CD14-positive monocyte (primary cell): ENCODE results near the gene ACTA1. TPM values are rescaled to one million over a fixed set of nuclear protein-coding genes. Genes with fewer than 3 reads are reported as not detected.
A peak's percentile ranks its signal among the peaks of the same experiment; 100 is the strongest.

Source experiments
- DNase-seq, 3 donors: peaks; one replicate each; pipeline ENCODE4 v3.0.0-alpha.2; 2011 to 2022
- H2AFZ ChIP-seq: 2 replicates; pipeline ENCODE4 v1.6.0; 2012; ENCODE audit warnings: mild to moderate bottlenecking, low read depth, low read length, inconsistent platforms; ENCODE audit not compliant: insufficient read depth, poor library complexity, severe bottlenecking
- H3K27ac ChIP-seq, 2 donors: 1 replicate in 1 of 2; 2 replicates in 1 of 2; pipeline ENCODE4 v1.5.1; 2012 to 2013; ENCODE audit warnings: low read length in 2 of 2, control low read depth in 1 of 2, inconsistent platforms in 1 of 2, low read depth in 1 of 2, mild to moderate bottlenecking in 1 of 2
- H3K27me3 ChIP-seq, 2 donors: one replicate each; pipeline versions ENCODE4 v1.6.0 to v1.6.1; 2011 to 2013; ENCODE audit warnings: low read length in 2 of 2; ENCODE audit not compliant: control insufficient read depth in 2 of 2, insufficient read depth in 2 of 2
- H3K36me3 ChIP-seq, 2 donors: replicated peaks in 1 of 2; 1 replicate in 1 of 2; 2 replicates in 1 of 2; pipeline versions ENCODE4 v1.5.1 to v1.6.1; 2012 to 2013; ENCODE audit warnings: low read length in 2 of 2, control low read depth in 1 of 2, inconsistent platforms in 1 of 2, mild to moderate bottlenecking in 1 of 2; ENCODE audit not compliant: insufficient read depth in 2 of 2, control insufficient read depth in 1 of 2
- H3K4me1 ChIP-seq, 2 donors: 1 replicate in 1 of 2; 2 replicates in 1 of 2; pipeline versions ENCODE4 v1.5.1 to v1.6.1; 2012 to 2013; ENCODE audit warnings: low read length in 2 of 2, control low read depth in 1 of 2, inconsistent platforms in 1 of 2, mild to moderate bottlenecking in 1 of 2, moderate library complexity in 1 of 2; ENCODE audit not compliant: insufficient read depth in 2 of 2, control insufficient read depth in 1 of 2
- H3K4me2 ChIP-seq: replicated peaks from 2 replicates; pipeline ENCODE3; 2012; ENCODE audit warnings: low read length, moderate library complexity, mild to moderate bottlenecking; ENCODE audit not compliant: poor library complexity, severe bottlenecking; ENCODE audit errors: extremely low read depth
- H3K4me3 ChIP-seq, 3 experiments: fragments of 200-600 bp in 1 of 3; sonication (generic) in 1 of 3; replicated peaks in 1 of 3; 1 replicate in 2 of 3; 2 replicates in 1 of 3; pipeline ENCODE4 v1.5.1; 2011 to 2013; ENCODE audit warnings: low read length in 3 of 3, mild to moderate bottlenecking in 3 of 3, control low read depth in 2 of 3, low read depth in 2 of 3, inconsistent platforms in 1 of 3, moderate library complexity in 1 of 3
- H3K79me2 ChIP-seq: 2 replicates; pipeline ENCODE4 v1.6.0; 2012; ENCODE audit warnings: mild to moderate bottlenecking, control low read depth, inconsistent platforms, low read length, moderate library complexity; ENCODE audit not compliant: insufficient read depth
- H3K9ac ChIP-seq: 2 replicates; pipeline ENCODE4 v1.6.0; 2017; ENCODE audit warnings: low read length, mild to moderate bottlenecking; ENCODE audit not compliant: insufficient read depth, poor library complexity, severe bottlenecking
- H3K9me3 ChIP-seq, 2 donors: replicated peaks in 1 of 2; 1 replicate in 1 of 2; 2 replicates in 1 of 2; pipeline versions ENCODE4 v1.5.1 to v1.6.1; 2012 to 2013; ENCODE audit warnings: low read length in 2 of 2, control low read depth in 1 of 2; ENCODE audit not compliant: control insufficient read depth in 1 of 2, insufficient read depth in 1 of 2
- H4K20me1 ChIP-seq: 2 replicates; pipeline ENCODE4 v1.6.0; 2012; ENCODE audit warnings: mild to moderate bottlenecking, low read length, control low read depth, moderate library complexity; ENCODE audit not compliant: insufficient read depth
- H3K27ac Mint-ChIP-seq, 7 donors: one replicate each; pipeline ENCODE4 v1.8.0; 2020; ENCODE audit warnings: mild to moderate bottlenecking in 7 of 7, mixed read lengths in 7 of 7, moderate library complexity in 6 of 7, inconsistent platforms in 2 of 7
- H3K27me3 Mint-ChIP-seq, 3 donors: one replicate each; pipeline ENCODE4 v1.8.0; 2021 to 2022; ENCODE audit warnings: low read depth in 3 of 3, mild to moderate bottlenecking in 3 of 3, mixed read lengths in 3 of 3, moderate library complexity in 3 of 3, inconsistent platforms in 1 of 3
- H3K36me3 Mint-ChIP-seq, 2 donors: one replicate each; pipeline ENCODE4 v1.8.0; 2020; ENCODE audit warnings: mixed read lengths in 2 of 2, inconsistent platforms in 1 of 2, mild to moderate bottlenecking in 1 of 2
- H3K4me1 Mint-ChIP-seq: one replicate; pipeline ENCODE4 v1.8.0; 2020; ENCODE audit warnings: mild to moderate bottlenecking, mixed read lengths
- H3K4me3 Mint-ChIP-seq, 2 donors: one replicate each; pipeline ENCODE4 v1.8.0; 2020; ENCODE audit warnings: mild to moderate bottlenecking in 2 of 2, mixed read lengths in 2 of 2, moderate library complexity in 1 of 2
- H3K9me3 Mint-ChIP-seq, 7 donors: one replicate each; pipeline ENCODE4 v1.8.0; 2020 to 2022; ENCODE audit warnings: mixed read lengths in 7 of 7, mild to moderate bottlenecking in 6 of 7, moderate library complexity in 6 of 7, inconsistent platforms in 2 of 7
- CTCF ChIP-seq: fragments of 200-600 bp; IDR thresholded peaks from one replicate; pipeline ENCODE4 v1.8.0; 2022; ENCODE audit warnings: antibody characterized with exemption, mild to moderate bottlenecking
- WGBS: methylation state at CpG from one replicate; pipeline ENCODE4 v1.1.5; 2013; ENCODE audit warnings: missing lambda C conversion rate; ENCODE audit not compliant: insufficient coverage; 5-methylcytosine and 5-hydroxymethylcytosine counted together
- intact Hi-C, 2 donors: fragments of 100-400 bp; cut with micrococcal nuclease; formaldehyde crosslinking; loops; one replicate each; pipeline versions ENCODE4 v1.15.0 to v1.15.1; 2023
- polyA plus RNA-seq, 3 donors: library from polyadenylated mRNA; depleted of rRNA in 1 of 3; unstranded in 2 of 3; stranded (reverse) in 1 of 3; fragments of 300-500 nt in 2 of 3; fragments of >200 nt in 1 of 3; fragmentation: Illumina TruSeq in 2 of 3; gene quantifications; 1 replicate in 2 of 3; 2 replicates in 1 of 3; pipeline ENCODE4 v1.2.3, GENCODE V29; 2012 to 2021

ACTA1 gene
- polyA plus RNA-seq, 3 donors, result 0.72 TPM; not detected in 2

DNA sequence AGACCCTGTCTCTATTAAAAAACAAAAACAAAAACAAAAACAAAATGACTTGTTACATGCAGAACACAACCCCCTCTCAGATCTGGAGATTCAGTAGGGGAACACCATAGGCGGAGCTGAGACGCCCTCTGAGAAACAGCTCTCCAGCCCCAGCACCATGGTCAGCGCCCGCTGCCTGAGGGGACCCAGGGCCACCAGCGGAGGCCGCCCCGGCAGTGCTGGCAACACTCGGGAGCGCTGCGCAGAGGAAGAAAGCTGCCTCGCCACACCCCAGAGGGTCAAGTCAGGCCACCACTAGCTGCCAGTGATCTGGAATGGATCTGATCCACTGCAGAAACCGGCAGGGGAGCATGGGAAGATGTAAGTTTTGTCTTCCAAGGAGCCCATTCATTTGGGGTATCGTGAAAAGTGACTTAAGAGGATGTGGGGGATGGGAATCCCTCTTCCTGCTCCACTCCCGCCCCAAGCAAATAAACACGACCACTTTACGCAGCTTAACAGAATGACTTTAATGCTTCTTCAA lies 3.1 kb downstream of the ACTA1 start:
- intact Hi-C loops, result no loop called here
- H3K4me3 ChIP-seq, result peak overlapping the region in 1 of 3 experiments; percentile 25

GRCh38 chr1:229428256-229428655 lies 5.6 kb downstream of the ACTA1 start:
- Mint-ChIP-seq H3K27me3 (peaks cover 63 to 85% (median 66%) of the 10 kb centered on the region in 3 donors), H3K4me1 (peaks cover 16% of the 10 kb centered on the region), H3K9me3 (peaks cover 0 to 33% (median 21%) of the 10 kb centered on the region in 7 donors), H3K4me3 (peak overlapping the region in 1 of 2 donors; percentile 9), H3K27ac (peak overlapping the region in 1 of 7 donors; percentile 4), H3K36me3 (peaks cover 5 to 10% of the 10 kb centered on the region in 2 donors)
- Histone ChIP-seq H3K4me2 (no peak overlapping the region), H3K4me1 (peaks cover 9 to 11% of the 10 kb centered on the region in 2 donors), H3K36me3 (no peaks in the 10 kb centered on the region), H3K27ac (no peak overlapping the region), H3K4me3 (no peak overlapping the region), H3K27me3 (peaks cover 37 to 67% of the 10 kb centered on the region in 2 donors), H3K9me3 (peaks cover 0 to 18% of the 10 kb centered on the region in 2 donors), H4K20me1 (no peaks in the 10 kb centered on the region), H2AFZ (no peak overlapping the region), H3K79me2 (no peaks in the 10 kb centered on the region), H3K9ac (no peak overlapping the region)
- DNase-seq, result no peak
- no CpG with 5 or more reads among the region's 3 CpGs for whole genome bisulfite sequencing
- intact Hi-C loops, result no loop called here
- TF ChIP-seq CTCF, result no peak

More for the DNA sequence above, 3.1 kb downstream of the ACTA1 start:
- H3K27me3 Mint-ChIP-seq, result peaks cover 77 to 91% (median 78%) of the 10 kb centered on the region in 3 donors
- no peak overlapping the region for H3K27ac Mint-ChIP-seq
- H3K4me1 ChIP-seq, result peaks cover 9 to 11% of the 10 kb centered on the region in 2 donors
- peaks cover 16% of the 10 kb centered on the region for H3K4me1 Mint-ChIP-seq
- H3K79me2 ChIP-seq, result no peaks in the 10 kb centered on the region
- H3K27ac ChIP-seq, result no peak overlapping the region
- peaks cover 5 to 9% of the 10 kb centered on the region in 2 donors for H3K36me3 Mint-ChIP-seq
- H2AFZ ChIP-seq, result no peak overlapping the region
- DNase-seq, result peak in 1 of 3 donors; percentile 8
- 2% methylated on average over 12 of the region's 16 CpGs for WGBS
- peak overlapping the region; percentile 4 for H3K4me2 ChIP-seq
- no peaks in the 10 kb centered on the region for H4K20me1 ChIP-seq
- TF ChIP-seq CTCF, result no peak
- peaks cover 55 to 92% of the 10 kb centered on the region in 2 donors for H3K27me3 ChIP-seq
- peaks cover 0 to 35% (median 11%) of the 10 kb centered on the region in 7 donors for H3K9me3 Mint-ChIP-seq
- H3K9me3 ChIP-seq, result peaks cover 0 to 29% of the 10 kb centered on the region in 2 donors
- peak overlapping the region in 1 of 2 donors; percentile 88 for H3K4me3 Mint-ChIP-seq
- H3K36me3 ChIP-seq, result no peaks in the 10 kb centered on the region
- no peak overlapping the region for H3K9ac ChIP-seq
